ENCODE results near the gene TSPAN5.

TSPAN5 gene

GRCh38 chr4:98643755-98644154, 14.7 kb downstream of the TSPAN5 start:
- no peak for ATAC-seq
- TF ChIP-seq ZFP30 (CRISPR knock-in tag; IDR thresholded peaks at IDR 0.05) (no peak), TSHZ2 (CRISPR knock-in tag; IDR thresholded peaks at IDR 0.05) (no peak), GLIS3 (CRISPR knock-in tag; IDR thresholded peaks at IDR 0.05) (no peak), OSR1 (CRISPR knock-in tag; IDR thresholded peaks at IDR 0.05) (no peak), ZNF70 (CRISPR knock-in tag; IDR thresholded peaks at IDR 0.05) (no peak), TCF4 (CRISPR knock-in tag; IDR thresholded peaks at IDR 0.05; ENCODE audit: borderline replicate concordance) (no peak), CSDC2 (CRISPR knock-in tag; IDR thresholded peaks at IDR 0.05) (no peak), ESRRG (CRISPR knock-in tag; IDR thresholded peaks at IDR 0.05) (no peak), PPARA (CRISPR knock-in tag; IDR thresholded peaks at IDR 0.05; ENCODE audit: borderline replicate concordance) (no peak), ZNF8 (CRISPR knock-in tag; IDR thresholded peaks at IDR 0.05) (no peak), ZNF565 (CRISPR knock-in tag; conservative IDR thresholded peaks at IDR 0.05; ENCODE audit: low read depth) (no peak), PATZ1 (CRISPR knock-in tag; IDR thresholded peaks at IDR 0.05; ENCODE audit: borderline replicate concordance) (no peak)

GRCh38 chr4:98642991-98643426, 15.4 kb downstream of the TSPAN5 start:
- TF ChIP-seq GLIS3 (CRISPR knock-in tag; IDR thresholded peaks at IDR 0.05) (no peak), ARNTL (CRISPR knock-in tag; IDR thresholded peaks at IDR 0.05; ENCODE audit: borderline replicate concordance, low read depth) (no peak), ESRRG (CRISPR knock-in tag; IDR thresholded peaks at IDR 0.05) (no peak), ZNF70 (CRISPR knock-in tag; IDR thresholded peaks at IDR 0.05) (no peak), CREB5 (CRISPR knock-in tag; IDR thresholded peaks at IDR 0.05; ENCODE audit: low read depth) (no peak), TOX (CRISPR knock-in tag; IDR thresholded peaks at IDR 0.05; ENCODE audit: borderline replicate concordance) (no peak), PPARA (CRISPR knock-in tag; IDR thresholded peaks at IDR 0.05; ENCODE audit: borderline replicate concordance) (no peak), TCF4 (CRISPR knock-in tag; IDR thresholded peaks at IDR 0.05; ENCODE audit: borderline replicate concordance) (no peak), RARB (CRISPR knock-in tag; IDR thresholded peaks at IDR 0.05) (no peak), OSR1 (CRISPR knock-in tag; IDR thresholded peaks at IDR 0.05) (no peak)

GRCh38 chr4:98641906-98642668, 16.3 kb downstream of the TSPAN5 start:
- no peak for ATAC-seq
- no peak for TF ChIP-seq CREB5 (CRISPR knock-in tag; IDR thresholded peaks at IDR 0.05; ENCODE audit: low read depth)
- no peak for TF ChIP-seq POU6F1 (CRISPR knock-in tag; IDR thresholded peaks at IDR 0.05; ENCODE audit: borderline replicate concordance, low read depth)
- TF ChIP-seq RARB (CRISPR knock-in tag; IDR thresholded peaks at IDR 0.05) = no peak
- no peak for TF ChIP-seq ZFP30 (CRISPR knock-in tag; IDR thresholded peaks at IDR 0.05)
- no peak for TF ChIP-seq ZNF8 (CRISPR knock-in tag; IDR thresholded peaks at IDR 0.05)
- no peak for TF ChIP-seq ZNF70 (CRISPR knock-in tag; IDR thresholded peaks at IDR 0.05)
- no peak for TF ChIP-seq ZNF565 (CRISPR knock-in tag; conservative IDR thresholded peaks at IDR 0.05; ENCODE audit: low read depth)
- TF ChIP-seq TSHZ2 (CRISPR knock-in tag; IDR thresholded peaks at IDR 0.05) = no peak
- TF ChIP-seq PPARA (CRISPR knock-in tag; IDR thresholded peaks at IDR 0.05; ENCODE audit: borderline replicate concordance) = no peak
- TF ChIP-seq TOX (CRISPR knock-in tag; IDR thresholded peaks at IDR 0.05; ENCODE audit: borderline replicate concordance) = no peak
- no peak for TF ChIP-seq PATZ1 (CRISPR knock-in tag; IDR thresholded peaks at IDR 0.05; ENCODE audit: borderline replicate concordance)
- TF ChIP-seq ISL1 (CRISPR knock-in tag; IDR thresholded peaks at IDR 0.05) = no peak
- TF ChIP-seq ZC3H10 (CRISPR knock-in tag; IDR thresholded peaks at IDR 0.05) = no peak
- no peak for TF ChIP-seq GLIS3 (CRISPR knock-in tag; IDR thresholded peaks at IDR 0.05)
- TF ChIP-seq SNAI2 (CRISPR knock-in tag; IDR thresholded peaks at IDR 0.05) = no peak
- TF ChIP-seq CSDC2 (CRISPR knock-in tag; IDR thresholded peaks at IDR 0.05) = no peak
- TF ChIP-seq ESRRG (CRISPR knock-in tag; IDR thresholded peaks at IDR 0.05) = no peak

More at GRCh38 chr4:98642991-98643426, 15.4 kb downstream of the TSPAN5 start:
- ATAC-seq = peak; percentile 67

Measured in SK-N-SH treated with all-trans-retinoic acid at 6 μM for 48 hours (cell line).